Measurements from ENCODE around the gene NPPA. TPM values are rescaled to one million over a fixed set of nuclear protein-coding genes. Genes with fewer than 3 reads are reported as not detected.

Gene NPPA
- total RNA-seq, 1 experiment from 2014 or later, result not detected

- Mint-ChIP-seq H3K27ac (no peak overlapping the region), H3K4me3 (no peak overlapping the region), H3K27me3 (ENCODE audit: low read depth) (no peaks in the 10 kb centered on the region), H3K9me3 (no peaks in the 10 kb centered on the region), H3K4me1 (no peaks in the 10 kb centered on the region), H3K36me3 (ENCODE audit: insufficient read depth in 1 of 3, low read depth in 3 of 3) (peaks cover 32 to 88% (median 62%) of the 10 kb centered on the region in 3 experiments)
- Histone ChIP-seq H3K79me1 (ENCODE audit: insufficient read depth, low read depth, low read length, poor library complexity, severe bottlenecking) (no peaks in the 10 kb centered on the region), H3K4me1 (ENCODE audit: insufficient read depth, low read length) (no peaks in the 10 kb centered on the region), H2AFZ (ENCODE audit: low read length) (no peak overlapping the region), H3K4me2 (ENCODE audit: insufficient read depth, insufficient read length, low read length) (no peak overlapping the region), H4K5ac (ENCODE audit: insufficient read length, low read depth, low read length) (no peak overlapping the region), H3K4ac (ENCODE audit: low read depth, low read length) (no peak overlapping the region), H2BK5ac (ENCODE audit: insufficient read length, low read length) (no peak overlapping the region), H4K91ac (ENCODE audit: insufficient read length, low read depth, low read length) (no peak overlapping the region), H3K18ac (ENCODE audit: insufficient read length, low read depth, low read length) (no peak overlapping the region), H3K9me3 (ENCODE audit: control insufficient read depth, low read depth, low read length) (no peaks in the 10 kb centered on the region), H2BK15ac (ENCODE audit: low read depth, low read length) (no peak overlapping the region), H2BK12ac (ENCODE audit: insufficient read length, low read depth, low read length) (no peak overlapping the region), H3T11ph (ENCODE audit: low read length) (no peak overlapping the region), H3K56ac (ENCODE audit: insufficient read length, low read depth, low read length) (no peak overlapping the region), H4K20me1 (ENCODE audit: control insufficient read depth, insufficient read depth, insufficient read length) (no peaks in the 10 kb centered on the region), H3K79me2 (ENCODE audit: insufficient read depth, low read length) (no peaks in the 10 kb centered on the region), H3K14ac (ENCODE audit: insufficient read depth, low read length) (no peak overlapping the region), H3K23me2 (ENCODE audit: insufficient read length, low read depth, low read length, poor library complexity, severe bottlenecking) (no peaks in the 10 kb centered on the region), H3K27ac (ENCODE audit: insufficient read length, low read depth, low read length) (no peak overlapping the region), H3K23ac (ENCODE audit: insufficient read length, low read depth, low read length) (no peak overlapping the region), H3K27me3 (ENCODE audit: insufficient read depth, low read length) (no peaks in the 10 kb centered on the region), H2BK120ac (ENCODE audit: low read depth, low read length, poor library complexity, severe bottlenecking) (no peak overlapping the region), H4K8ac (replicated peaks; ENCODE audit: insufficient read length, low read depth, low read length) (no peak overlapping the region), H2AK5ac (ENCODE audit: insufficient read length, low read length) (no peak overlapping the region), H2BK20ac (ENCODE audit: low read depth, low read length, poor library complexity, severe bottlenecking) (no peak overlapping the region), H3K9ac (ENCODE audit: extremely low read depth, insufficient read length, low read length) (no peak overlapping the region)
- no peak for DNase-seq
- no CpG with 5 or more reads among the region's 13 CpGs for WGBS (ENCODE audit: extremely low coverage, insufficient read length, low lambda C conversion rate)
- no peak for TF ChIP-seq CTCF (conservative IDR thresholded peaks at IDR 0.05)
Observed at GRCh38 chr1:11833900-11834299, 13.7 kb downstream of the NPPA start.

Measured in H9 (cell line).